ENCODE measurements around the gene FAM117A. TPM values are rescaled to one million over a fixed set of nuclear protein-coding genes. Genes with fewer than 3 reads are reported as not detected.

FAM117A gene
- total and polyA plus RNA-seq, 2 donors (not counting 1 experiment from before 2014, with no cell fraction given), result 93.4 to 162 TPM

DNA sequence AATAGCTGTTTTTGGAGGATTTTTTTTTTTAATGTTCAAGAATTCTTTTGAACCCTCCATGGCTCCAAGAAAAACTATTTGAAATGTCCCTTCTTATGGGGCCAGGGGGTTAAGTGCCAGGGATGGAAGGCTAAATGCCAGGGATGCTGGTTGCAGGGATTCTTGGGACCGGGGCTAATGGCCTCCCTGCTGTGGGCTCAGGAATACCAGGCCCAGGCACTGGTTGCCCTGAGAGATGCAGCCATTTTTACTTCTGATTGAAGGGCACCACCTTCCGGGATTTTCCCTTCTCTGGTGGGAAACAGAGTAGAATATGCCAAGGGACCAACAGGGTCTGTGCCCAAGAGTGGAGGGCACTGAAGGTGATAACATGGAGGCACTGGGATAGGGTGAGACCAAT is 13.6 kb upstream of the FAM117A start:
- ChIA-PET POLR2A (no interaction called here), CTCF (interaction anchor here (1.1 to 4.8 kb wide), 7 partner anchors 12 to 210 kb away, joined by 3 to 58 read pairs (median 8); partner anchors contain the start of genes FAM117A and SLC35B1)
- no peaks in the 10 kb centered on the region for H3K79me2 ChIP-seq (ENCODE audit: control insufficient read depth, insufficient read depth, low read length)
- Mint-ChIP-seq H3K27me3 (no peaks in the 10 kb centered on the region), H3K4me3 (no peak overlapping the region), H3K9me3 (ENCODE audit: insufficient read depth) (no peaks in the 10 kb centered on the region), H3K27ac (no peak overlapping the region), H3K4me1 (peaks cover 3% of the 10 kb centered on the region)
- DNase-seq (no peak), ATAC-seq (ENCODE audit: low read depth) (no peak)
- no peak overlapping the region for H3K4me3 ChIP-seq (ENCODE audit: control extremely low read depth in 1 of 5, extremely low read depth in 1 of 5, insufficient read depth in 1 of 5, low read depth in 2 of 5, low read length in 4 of 5)
- no peaks in the 10 kb centered on the region for H3K9me3 ChIP-seq (ENCODE audit: control extremely low read depth in 1 of 3, control insufficient read depth in 2 of 3, insufficient read depth in 1 of 3, low read length in 2 of 3)
- no peaks in the 10 kb centered on the region for H3K4me1 ChIP-seq (ENCODE audit: control insufficient read depth in 2 of 2, insufficient read depth in 2 of 2, low read length in 2 of 2)
- WGBS (ENCODE audit: insufficient coverage), result 80% methylated on average over 2 of the region's 2 CpGs
- H4K20me1 ChIP-seq (ENCODE audit: control insufficient read depth, insufficient read depth, low read length, poor library complexity, severe bottlenecking), result no peaks in the 10 kb centered on the region
- H2AFZ ChIP-seq (ENCODE audit: insufficient read depth, low read depth, low read length, poor library complexity, severe bottlenecking), result no peak overlapping the region
- no peaks in the 10 kb centered on the region for H3K36me3 ChIP-seq (replicated peaks in 1 of 2; ENCODE audit: control extremely low read depth in 1 of 2, control insufficient read depth in 1 of 2, extremely low read depth in 1 of 2, insufficient read depth in 2 of 2, low read length in 1 of 2)
- H3K4me2 ChIP-seq (replicated peaks; ENCODE audit: low read depth, low read length, poor library complexity, severe bottlenecking), result no peak overlapping the region
- no peak for TF ChIP-seq EZH2 (IDR thresholded peaks at IDR 0.05; ENCODE audit: borderline replicate concordance, insufficient read depth, low read depth, low read length, poor library complexity, severe bottlenecking)
- TF ChIP-seq, protein P1, sequence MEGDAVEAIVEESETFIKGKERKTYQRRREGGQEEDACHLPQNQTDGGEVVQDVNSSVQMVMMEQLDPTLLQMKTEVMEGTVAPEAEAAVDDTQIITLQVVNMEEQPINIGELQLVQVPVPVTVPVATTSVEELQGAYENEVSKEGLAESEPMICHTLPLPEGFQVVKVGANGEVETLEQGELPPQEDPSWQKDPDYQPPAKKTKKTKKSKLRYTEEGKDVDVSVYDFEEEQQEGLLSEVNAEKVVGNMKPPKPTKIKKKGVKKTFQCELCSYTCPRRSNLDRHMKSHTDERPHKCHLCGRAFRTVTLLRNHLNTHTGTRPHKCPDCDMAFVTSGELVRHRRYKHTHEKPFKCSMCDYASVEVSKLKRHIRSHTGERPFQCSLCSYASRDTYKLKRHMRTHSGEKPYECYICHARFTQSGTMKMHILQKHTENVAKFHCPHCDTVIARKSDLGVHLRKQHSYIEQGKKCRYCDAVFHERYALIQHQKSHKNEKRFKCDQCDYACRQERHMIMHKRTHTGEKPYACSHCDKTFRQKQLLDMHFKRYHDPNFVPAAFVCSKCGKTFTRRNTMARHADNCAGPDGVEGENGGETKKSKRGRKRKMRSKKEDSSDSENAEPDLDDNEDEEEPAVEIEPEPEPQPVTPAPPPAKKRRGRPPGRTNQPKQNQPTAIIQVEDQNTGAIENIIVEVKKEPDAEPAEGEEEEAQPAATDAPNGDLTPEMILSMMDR (IDR thresholded peaks at IDR 0.05), result no peak
- intact Hi-C loops (cut with micrococcal nuclease), result no loop called here
- no peak overlapping the region for H3K9ac ChIP-seq (ENCODE audit: low read length)
- H3K27me3 ChIP-seq (replicated peaks in 1 of 4; ENCODE audit: control extremely low read depth in 1 of 4, control insufficient read depth in 3 of 4, insufficient read depth in 4 of 4, low read length in 3 of 4), result no peaks in the 10 kb centered on the region
- no peak overlapping the region for H3K27ac ChIP-seq (ENCODE audit: low read length in 2 of 2)

DNA sequence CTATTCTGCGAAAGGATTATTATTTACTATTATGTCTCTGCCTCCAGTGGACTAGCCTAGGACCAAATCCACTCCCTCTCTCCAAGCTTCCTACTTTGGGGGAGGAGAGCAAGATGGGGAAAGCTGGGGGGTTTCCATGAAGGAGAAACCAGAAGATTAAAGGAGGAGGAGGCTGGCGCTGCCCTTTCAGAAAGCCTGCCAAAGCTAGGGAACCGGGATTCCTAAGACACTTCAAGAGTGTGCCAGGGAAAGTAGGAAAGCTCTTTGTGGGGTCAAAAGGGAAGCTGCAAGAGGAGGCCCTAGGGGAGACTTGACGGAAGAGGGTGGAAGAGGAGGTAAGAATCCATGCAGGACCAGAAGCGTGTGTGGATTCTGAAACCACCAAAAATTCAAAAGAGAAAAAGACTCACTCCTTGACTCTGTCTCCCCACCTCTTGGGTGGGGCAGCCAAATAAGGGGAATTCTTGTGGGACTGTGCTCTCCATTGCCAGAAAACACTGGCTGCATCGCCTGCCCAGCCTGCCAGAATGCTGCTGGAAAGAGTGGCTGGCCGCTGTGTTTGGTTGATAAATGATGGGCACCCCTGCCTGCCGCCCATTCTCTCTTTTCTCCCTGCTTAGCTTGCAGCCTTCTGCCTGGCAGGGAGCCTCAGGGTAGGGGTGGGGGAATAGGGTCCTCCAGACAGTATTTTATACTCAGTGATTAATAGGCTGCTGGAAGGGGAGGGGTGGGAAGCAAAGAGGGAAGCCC is 12.8 kb upstream of the FAM117A start:
- Histone ChIP-seq H2AFZ (ENCODE audit: insufficient read depth, low read depth, low read length, poor library complexity, severe bottlenecking) (no peak overlapping the region), H3K27ac (ENCODE audit: low read length in 2 of 2) (no peak overlapping the region), H3K27me3 (replicated peaks in 1 of 4; ENCODE audit: control extremely low read depth in 1 of 4, control insufficient read depth in 3 of 4, insufficient read depth in 4 of 4, low read length in 3 of 4) (no peaks in the 10 kb centered on the region), H3K4me1 (ENCODE audit: control insufficient read depth in 2 of 2, insufficient read depth in 2 of 2, low read length in 2 of 2) (no peaks in the 10 kb centered on the region), H3K9me3 (ENCODE audit: control extremely low read depth in 1 of 3, control insufficient read depth in 2 of 3, insufficient read depth in 1 of 3, low read length in 2 of 3) (no peaks in the 10 kb centered on the region), H3K9ac (ENCODE audit: low read length) (no peak overlapping the region), H3K4me2 (replicated peaks; ENCODE audit: low read depth, low read length, poor library complexity, severe bottlenecking) (no peak overlapping the region), H3K79me2 (ENCODE audit: control insufficient read depth, insufficient read depth, low read length) (no peaks in the 10 kb centered on the region), H4K20me1 (ENCODE audit: control insufficient read depth, insufficient read depth, low read length, poor library complexity, severe bottlenecking) (no peaks in the 10 kb centered on the region), H3K36me3 (replicated peaks in 1 of 2; ENCODE audit: control extremely low read depth in 1 of 2, control insufficient read depth in 1 of 2, extremely low read depth in 1 of 2, insufficient read depth in 2 of 2, low read length in 1 of 2) (no peaks in the 10 kb centered on the region), H3K4me3 (ENCODE audit: control extremely low read depth in 1 of 5, extremely low read depth in 1 of 5, insufficient read depth in 1 of 5, low read depth in 2 of 5, low read length in 4 of 5) (no peak overlapping the region)
- H3K4me3 Mint-ChIP-seq, result no peak overlapping the region
- H3K27ac Mint-ChIP-seq, result no peak overlapping the region
- no peaks in the 10 kb centered on the region for H3K27me3 Mint-ChIP-seq
- DNase-seq, result no peak
- WGBS (ENCODE audit: insufficient coverage), result 93% methylated on average over 5 of the region's 8 CpGs
- TF ChIP-seq, protein P1 (IDR thresholded peaks at IDR 0.05), result no peak
- no peak for TF ChIP-seq EZH2 (IDR thresholded peaks at IDR 0.05; ENCODE audit: borderline replicate concordance, insufficient read depth, low read depth, low read length, poor library complexity, severe bottlenecking)
- no peaks in the 10 kb centered on the region for H3K9me3 Mint-ChIP-seq (ENCODE audit: insufficient read depth)
- intact Hi-C loops (cut with micrococcal nuclease), result no loop called here
- POLR2A ChIA-PET, result no interaction called here
- no peak for ATAC-seq (ENCODE audit: low read depth)
- H3K4me1 Mint-ChIP-seq, result peaks cover 3% of the 10 kb centered on the region
- CTCF ChIA-PET, result interaction anchor here (1.0 to 4.8 kb wide), 7 partner anchors 12 to 209 kb away, joined by 3 to 58 read pairs (median 4); partner anchors contain the start of gene SLC35B1

Data from B cell (primary cell).